DMS 273 (cell line): ENCODE measurements around the gene CPED1.

Experiments
- DNase-seq: peaks from one replicate; lab custom pipeline; 2025; ENCODE audit not compliant: unreplicated experiment; lab: John Stamatoyannopoulos, UW

CPED1 gene

DNA sequence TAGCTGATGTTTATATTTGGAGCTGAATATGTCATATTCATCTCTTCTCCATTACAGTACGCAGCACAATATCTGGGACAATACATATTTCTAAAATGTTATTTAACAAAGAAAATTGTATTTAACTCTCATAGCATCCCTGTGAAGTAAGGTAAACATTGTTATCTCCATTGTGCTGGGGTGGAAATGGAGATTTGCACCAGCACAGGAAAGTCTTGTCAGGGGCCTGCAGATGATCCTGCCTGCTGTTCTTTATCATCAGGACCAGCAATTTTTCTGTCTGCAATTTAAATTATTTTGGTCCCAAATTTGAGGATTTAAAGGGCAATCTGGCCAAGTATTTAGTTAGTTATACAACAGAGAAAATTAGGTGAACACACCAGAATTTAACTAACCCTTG is 144.4 kb downstream of the CPED1 start:
- no peak for DNase-seq

DNA sequence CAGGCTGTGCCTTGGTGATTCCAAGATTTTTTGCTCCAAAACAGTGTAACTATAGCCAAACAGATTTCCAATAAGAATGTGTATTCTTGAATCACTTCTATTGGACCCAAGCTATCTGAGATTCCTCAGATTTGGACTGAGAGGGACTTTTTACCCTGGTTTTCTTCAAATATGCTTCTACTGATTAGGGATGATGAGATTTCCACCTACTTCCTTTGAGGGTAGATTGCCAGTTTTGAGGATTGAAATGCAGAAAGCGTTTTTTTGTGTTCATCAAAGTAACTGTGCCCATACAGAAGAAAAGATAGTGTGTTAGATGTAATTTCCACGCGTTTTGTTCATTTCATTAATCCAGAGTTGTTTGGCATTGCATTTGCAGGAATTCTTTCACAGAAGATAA is 144.9 kb downstream of the CPED1 start:
- no peak for DNase-seq

GRCh38 chr7:121137580-121137979 is 149.1 kb downstream of the CPED1 start:
- no peak for DNase-seq

DNA sequence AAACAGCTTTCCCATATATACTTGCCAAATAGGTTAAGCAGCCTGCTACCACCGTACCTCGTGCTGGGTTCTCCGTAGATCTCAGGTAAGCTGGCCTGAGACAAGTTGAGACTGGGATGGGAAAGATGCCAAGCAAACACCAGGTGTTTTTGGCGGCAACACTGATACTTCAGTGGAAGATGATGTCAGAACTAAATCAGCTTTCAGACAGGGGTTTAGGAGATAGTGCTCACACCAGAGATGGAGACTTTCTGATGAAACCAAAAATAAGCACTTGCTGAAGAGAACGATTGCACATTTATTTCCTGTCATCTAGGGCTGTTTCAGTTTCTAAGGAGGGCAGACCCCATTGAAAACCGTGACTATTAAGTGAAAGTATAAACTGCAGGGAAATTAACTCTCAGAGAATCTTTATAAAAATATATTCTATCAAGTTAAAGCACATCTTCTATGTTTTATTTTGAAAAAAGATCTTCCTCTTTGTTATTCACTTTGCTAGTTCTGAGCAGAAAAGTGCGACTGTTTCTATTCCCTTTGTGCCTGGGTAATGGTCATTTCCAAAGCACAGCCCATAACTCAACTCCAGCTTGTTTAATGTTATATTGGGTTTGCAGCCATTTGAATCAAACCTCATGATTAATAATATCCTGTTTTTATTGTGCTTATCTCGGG is 149.9 kb downstream of the CPED1 start:
- DNase-seq = peak; percentile 37

DNA sequence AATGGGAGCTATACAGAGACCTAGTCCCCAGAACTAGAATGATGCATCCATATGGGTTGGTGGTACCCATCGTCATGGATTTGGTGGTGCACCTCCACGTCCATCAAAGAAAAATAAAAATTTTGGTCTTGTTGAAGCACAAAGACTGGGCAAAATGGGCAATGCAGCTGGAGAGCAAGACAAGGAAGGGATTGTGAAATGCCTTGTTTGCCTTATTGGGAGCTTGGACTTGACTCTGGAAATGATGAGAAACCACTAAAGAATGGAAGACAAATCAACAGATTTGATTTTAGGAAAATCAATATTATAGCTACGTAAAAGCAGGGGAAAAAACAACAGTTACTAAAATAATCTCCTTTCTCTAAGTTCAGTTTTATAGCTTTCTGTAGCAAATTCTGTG is 150.9 kb downstream of the CPED1 start:
- DNase-seq = no peak

- no peak for DNase-seq
Observed at GRCh38 chr7:121140790-121141189, 152.3 kb downstream of the CPED1 start.

DNA sequence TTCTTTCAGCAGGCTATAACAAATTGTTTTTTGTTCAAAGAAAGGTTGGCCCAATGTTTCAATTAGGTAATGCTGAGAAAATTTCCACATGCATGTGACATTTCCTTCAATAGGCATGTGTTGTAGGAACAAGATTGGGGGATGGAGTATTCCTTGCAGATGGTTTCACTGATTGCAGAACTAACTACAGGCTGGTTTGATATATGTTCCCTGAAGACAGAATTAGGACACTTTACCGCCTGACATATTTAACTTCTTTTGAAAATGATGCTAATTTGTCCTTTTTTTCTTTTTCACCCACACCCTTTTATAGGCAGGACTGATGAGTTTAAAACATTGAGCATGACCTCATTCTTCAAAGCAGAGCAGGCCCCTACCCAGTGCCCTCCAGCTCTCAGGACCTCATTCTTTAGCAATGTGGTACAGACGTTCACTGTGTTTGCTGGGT is 163.3 kb downstream of the CPED1 start:
- no peak for DNase-seq

GRCh38 chr7:121153411-121153810 is 164.9 kb downstream of the CPED1 start:
- no peak for DNase-seq

- DNase-seq = no peak
Observed at GRCh38 chr7:121153995-121154394, 165.5 kb downstream of the CPED1 start.

- no peak for DNase-seq
Observed at GRCh38 chr7:121156825-121157224, 168.3 kb downstream of the CPED1 start.

- no peak for DNase-seq
Observed at GRCh38 chr7:121157341-121157751, 168.8 kb downstream of the CPED1 start.

DNA sequence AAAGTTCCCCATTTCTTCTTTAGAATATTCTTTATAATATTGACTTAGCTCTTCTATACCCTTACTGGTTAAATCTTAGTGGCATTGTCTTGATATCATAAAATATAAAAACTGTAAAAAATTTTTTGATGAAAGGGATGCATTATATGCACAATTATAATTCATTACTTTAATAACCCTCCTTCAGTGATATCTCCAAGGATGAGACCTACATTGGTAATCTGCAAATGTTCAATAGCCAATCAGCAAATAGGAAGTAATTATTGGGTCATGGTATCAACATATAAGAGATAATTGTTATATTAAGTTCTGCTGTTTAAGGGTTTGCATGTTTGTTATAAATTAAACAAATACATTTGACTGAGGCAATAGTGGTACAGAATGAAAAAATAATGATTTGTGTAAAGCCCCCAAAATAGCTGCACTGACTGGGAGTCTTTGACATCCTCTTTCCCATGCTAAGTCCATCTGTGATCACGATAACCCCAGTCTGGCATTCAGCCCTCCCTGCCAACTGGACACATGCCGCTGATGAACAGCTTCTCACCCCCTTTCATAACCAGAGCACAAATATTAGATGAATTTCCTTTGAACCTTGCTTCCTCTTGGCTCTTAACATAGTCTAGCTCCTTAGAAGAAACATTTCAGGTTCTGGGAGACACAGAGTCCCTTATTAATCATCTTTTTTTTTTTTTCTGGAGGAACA is 169.5 kb downstream of the CPED1 start:
- DNase-seq = peak; percentile 26

GRCh38 chr7:121158665-121159064 is 170.2 kb downstream of the CPED1 start:
- DNase-seq = no peak

- no peak for DNase-seq
Observed at GRCh38 chr7:121159553-121159952, 171.0 kb downstream of the CPED1 start.

DNA sequence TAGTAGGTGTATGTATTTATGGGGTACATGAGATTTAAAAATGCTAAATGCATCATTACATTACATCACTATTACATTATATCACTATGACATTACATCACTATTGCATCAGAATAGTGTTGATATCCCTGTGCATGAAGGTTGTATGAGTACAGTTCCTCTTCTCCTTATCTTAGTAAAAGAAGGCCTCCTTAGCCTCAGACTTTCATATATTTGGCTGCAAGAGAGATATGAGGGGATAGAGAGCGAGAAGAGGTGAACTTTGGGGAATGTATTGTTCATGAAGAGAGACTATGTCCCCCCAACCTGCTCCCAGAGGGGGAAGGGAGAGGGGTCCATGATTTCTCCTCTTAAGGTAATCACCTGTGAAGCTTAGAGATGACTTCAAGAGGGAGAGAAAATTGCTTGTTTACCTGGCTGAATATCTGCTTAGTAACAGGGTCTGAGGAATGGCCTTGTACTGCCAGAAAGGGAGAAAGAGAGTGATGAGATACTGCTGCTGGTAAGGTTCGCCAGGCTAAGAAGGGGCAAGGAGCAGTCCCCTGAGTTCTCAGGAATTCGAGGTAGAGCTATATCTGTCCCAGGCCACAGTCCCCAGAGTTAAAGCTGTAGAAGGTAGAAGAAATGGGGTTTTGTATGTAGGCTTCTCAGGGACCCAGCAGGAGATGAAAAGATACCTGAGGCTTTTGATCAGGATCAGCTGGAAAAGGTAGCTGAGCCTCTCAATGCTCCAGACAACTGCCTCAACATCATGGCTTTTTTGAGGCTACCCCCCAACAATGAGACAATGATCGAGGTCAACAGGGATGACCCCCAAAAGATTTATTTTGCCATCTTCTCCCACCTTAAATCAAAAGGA is 171.9 kb downstream of the CPED1 start:
- no peak for DNase-seq

- DNase-seq = peak; percentile 27
Observed at GRCh38 chr7:121163699-121164098, 175.2 kb downstream of the CPED1 start.

GRCh38 chr7:121164247-121164646 is 175.7 kb downstream of the CPED1 start:
- peak; percentile 23 for DNase-seq

DNA sequence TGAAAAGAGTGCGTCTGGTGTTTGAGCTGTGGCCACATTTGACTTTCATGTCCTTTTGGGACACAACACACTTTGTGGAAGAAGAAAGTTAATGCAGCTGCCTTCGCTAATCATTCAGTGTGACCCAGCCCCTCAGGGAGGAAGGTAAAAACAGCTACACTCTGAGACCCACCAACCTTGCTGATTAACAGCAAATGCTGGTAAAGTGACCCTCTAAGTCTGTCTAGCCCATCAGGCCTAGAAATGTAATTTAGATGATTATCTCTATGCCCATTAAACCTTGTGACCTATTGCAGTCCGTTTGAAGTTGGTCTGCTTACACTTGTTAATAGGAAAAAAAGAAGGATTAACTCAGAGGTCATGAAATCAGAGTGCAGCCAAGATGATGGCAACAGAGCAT is 178.4 kb downstream of the CPED1 start:
- no peak for DNase-seq

- no peak for DNase-seq
Observed at GRCh38 chr7:121167971-121168370, 179.5 kb downstream of the CPED1 start.

DNA sequence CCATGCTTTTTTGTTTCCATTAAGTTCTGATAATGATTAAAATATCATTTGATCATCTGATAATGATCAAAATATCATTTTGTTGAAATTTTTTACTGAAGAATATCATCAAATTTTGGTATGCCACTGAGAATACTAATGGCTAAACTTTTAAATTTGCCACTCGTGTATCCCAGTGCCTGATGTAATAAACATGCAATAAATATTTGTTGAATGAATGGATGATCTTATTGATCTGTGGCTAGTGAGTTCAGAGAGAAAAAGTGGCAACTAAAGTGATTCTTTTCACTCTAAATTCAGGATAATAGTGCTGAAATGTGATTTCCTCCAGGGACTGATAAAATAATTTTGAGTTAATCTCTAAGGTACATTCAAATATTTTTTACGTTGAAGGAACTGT is 181.0 kb downstream of the CPED1 start:
- DNase-seq = no peak

GRCh38 chr7:121172484-121172883 is 184.0 kb downstream of the CPED1 start:
- DNase-seq = no peak

- DNase-seq = no peak
Observed at GRCh38 chr7:121175826-121176225, 187.3 kb downstream of the CPED1 start.
